NT2/D1 (cell line): Measurements from ENCODE around the gene TBC1D3K.
"Not testable (repeated sequence)": the region's sequence is repeated elsewhere in the genome, so short reads cannot be mapped to it uniquely, and the experiment has no call there.

Experiments used
- SUZ12 ChIP-seq: IDR thresholded peaks from 2 replicates; pipeline ENCODE4 v1.6.1; 2011; ENCODE audit not compliant: insufficient read length, insufficient read depth; ENCODE audit errors: extremely low read depth
- YY1 ChIP-seq: IDR thresholded peaks from 2 replicates; pipeline ENCODE4 v1.6.1; 2011; ENCODE audit not compliant: insufficient read length, insufficient read depth

DNA sequence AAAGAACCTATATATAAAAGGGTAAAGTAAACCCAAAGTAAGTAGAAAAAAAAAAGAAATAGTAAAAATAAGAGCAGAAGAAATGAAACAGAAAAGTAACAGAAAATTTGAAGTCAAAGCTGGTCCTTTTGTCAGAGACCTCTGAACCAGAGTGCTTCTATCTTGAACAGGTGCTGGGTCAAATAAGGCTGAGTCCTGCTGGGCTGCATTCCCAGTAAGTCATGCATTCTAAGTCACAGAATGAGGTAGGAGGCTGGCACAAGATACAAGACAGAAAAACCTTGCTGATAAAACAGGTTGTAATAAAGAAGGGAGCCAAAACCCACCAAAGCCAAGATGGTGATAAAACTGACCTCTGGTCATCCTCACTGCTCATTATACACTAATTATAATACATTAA is 27.3 kb upstream of the TBC1D3K start:
- not testable (repeated sequence) for TF ChIP-seq YY1, SUZ12
